ENCODE data around the gene KMT5C. TPM values are rescaled to one million over a fixed set of nuclear protein-coding genes. Genes with fewer than 3 reads are reported as not detected.

KMT5C gene
- total and polyA plus RNA-seq, 10 of the 15 experiments (the other 5 are each of a cell fraction or from before 2014, with no cell fraction given): 0.20 to 15.8 (median 4.3) TPM; not detected in 1

DNA sequence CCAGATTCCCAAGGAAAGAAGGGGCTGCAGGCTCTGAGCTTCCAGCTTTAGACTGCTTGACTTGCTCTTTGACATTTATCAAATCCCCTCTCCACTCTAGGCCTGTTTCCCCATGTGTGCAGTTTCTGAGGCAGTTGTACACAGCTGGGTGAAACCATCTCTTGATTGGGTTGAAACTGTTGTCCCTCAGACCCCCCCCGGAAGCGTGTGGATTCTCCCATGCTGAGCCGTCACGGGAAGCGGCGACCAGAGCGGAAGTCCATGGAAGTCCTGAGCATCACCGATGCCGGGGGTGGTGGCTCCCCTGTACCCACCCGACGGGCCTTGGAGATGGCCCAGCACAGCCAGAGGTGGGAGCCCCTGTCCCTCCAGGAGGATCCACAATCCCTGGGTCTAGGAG is 36.2 kb upstream of the KMT5C start:
- WGBS (ENCODE audit: insufficient coverage, insufficient replicate concordance, low lambda C conversion rate, missing lambda C conversion rate): 91% methylated on average over 11 of the region's 11 CpGs
- Histone ChIP-seq H3K27ac (ENCODE audit: control insufficient read depth, insufficient read depth) (no peak overlapping the region), H3K36me3 (ENCODE audit: control insufficient read depth in 2 of 2, insufficient read depth in 2 of 2, low read length in 1 of 2) (no peaks in the 10 kb centered on the region), H3K4me3 (no peak overlapping the region), H3K4me2 (ENCODE audit: control insufficient read depth, insufficient read depth) (no peak overlapping the region), H3K9me3 (replicated peaks; ENCODE audit: control insufficient read depth, insufficient read depth, low read length) (no peaks in the 10 kb centered on the region), H3K9ac (ENCODE audit: control insufficient read depth, insufficient read depth, low read length) (no peak overlapping the region), H2AFZ (ENCODE audit: control insufficient read depth, low read depth, low read length) (no peak overlapping the region), H3K27me3 (replicated peaks in 1 of 2; ENCODE audit: control insufficient read depth in 2 of 2, insufficient read depth in 2 of 2, low read length in 1 of 2) (no peaks in the 10 kb centered on the region), H3K4me1 (ENCODE audit: control insufficient read depth, insufficient read depth, low read length) (peaks cover 10% of the 10 kb centered on the region), H4K20me1 (ENCODE audit: control insufficient read depth, insufficient read depth) (no peaks in the 10 kb centered on the region; the same call in 1 of the 2 replicates), H3K79me2 (ENCODE audit: control insufficient read depth, insufficient read depth, low read length) (no peaks in the 10 kb centered on the region)
- ChIA-PET POLR2A (interaction anchor here (0.9 kb wide), 1 partner anchor 36 kb away, joined by 4 read pairs; the partner anchor contains the start of gene KMT5C), SMC1A (ENCODE audit: uncharacterized antibody, unreplicated experiment) (interaction anchor here (1.0 to 3.5 kb wide), 2 partner anchors 12 to 80 kb away, joined by 3 to 22 read pairs; partner anchors contain the start of gene TMEM238), CTCF (interaction anchor here (1.0 to 3.8 kb wide), 6 partner anchors 9 to 201 kb away, joined by 3 to 49 read pairs (median 12); partner anchors contain the start of gene TMEM238), RAD21 (ENCODE audit: unreplicated experiment) (interaction anchor here (2.8 kb wide), 1 partner anchor 80 kb away, joined by 28 read pairs; the partner anchor contains the start of gene TMEM238)
- intact Hi-C loops (cut with micrococcal nuclease; ENCODE audit: unreplicated experiment) (loop anchor here (5.0 kb wide), 1 partner anchor 79 kb away; the partner anchor contains the start of gene TMEM238), in situ Hi-C loops (cut with MboI) (no loop called here)
- TF ChIP-seq ASH2L (IDR thresholded peaks at IDR 0.05; ENCODE audit: borderline replicate concordance, low read depth) (no peak), CBX5 (IDR thresholded peaks at IDR 0.05; ENCODE audit: low read depth) (no peak), SIN3A (IDR thresholded peaks at IDR 0.05; ENCODE audit: low read depth, low read length) (no peak), CREB1 (IDR thresholded peaks at IDR 0.05; ENCODE audit: low read depth) (no peak), NRF1 (conservative IDR thresholded peaks at IDR 0.05; ENCODE audit: low read depth, low read length) (no peak), JUND (IDR thresholded peaks at IDR 0.05; ENCODE audit: low read depth, low read length) (no peak), MTA3 (IDR thresholded peaks at IDR 0.05; ENCODE audit: borderline replicate concordance, low read length) (no peak), SMARCA5 (IDR thresholded peaks at IDR 0.05) (no peak)
- TF ChIP-seq, protein P1, sequence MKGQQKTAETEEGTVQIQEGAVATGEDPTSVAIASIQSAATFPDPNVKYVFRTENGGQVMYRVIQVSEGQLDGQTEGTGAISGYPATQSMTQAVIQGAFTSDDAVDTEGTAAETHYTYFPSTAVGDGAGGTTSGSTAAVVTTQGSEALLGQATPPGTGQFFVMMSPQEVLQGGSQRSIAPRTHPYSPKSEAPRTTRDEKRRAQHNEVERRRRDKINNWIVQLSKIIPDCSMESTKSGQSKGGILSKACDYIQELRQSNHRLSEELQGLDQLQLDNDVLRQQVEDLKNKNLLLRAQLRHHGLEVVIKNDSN (IDR thresholded peaks at IDR 0.05; ENCODE audit: borderline replicate concordance, extremely low read length, insufficient read depth, low read depth, low read length): no peak
- TF ChIP-seq, protein P2, sequence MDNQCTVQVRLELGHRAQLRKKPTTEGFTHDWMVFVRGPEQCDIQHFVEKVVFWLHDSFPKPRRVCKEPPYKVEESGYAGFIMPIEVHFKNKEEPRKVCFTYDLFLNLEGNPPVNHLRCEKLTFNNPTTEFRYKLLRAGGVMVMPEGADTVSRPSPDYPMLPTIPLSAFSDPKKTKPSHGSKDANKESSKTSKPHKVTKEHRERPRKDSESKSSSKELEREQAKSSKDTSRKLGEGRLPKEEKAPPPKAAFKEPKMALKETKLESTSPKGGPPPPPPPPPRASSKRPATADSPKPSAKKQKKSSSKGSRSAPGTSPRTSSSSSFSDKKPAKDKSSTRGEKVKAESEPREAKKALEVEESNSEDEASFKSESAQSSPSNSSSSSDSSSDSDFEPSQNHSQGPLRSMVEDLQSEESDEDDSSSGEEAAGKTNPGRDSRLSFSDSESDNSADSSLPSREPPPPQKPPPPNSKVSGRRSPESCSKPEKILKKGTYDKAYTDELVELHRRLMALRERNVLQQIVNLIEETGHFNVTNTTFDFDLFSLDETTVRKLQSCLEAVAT (IDR thresholded peaks at IDR 0.05): no peak
- TF ChIP-seq, protein P3, sequence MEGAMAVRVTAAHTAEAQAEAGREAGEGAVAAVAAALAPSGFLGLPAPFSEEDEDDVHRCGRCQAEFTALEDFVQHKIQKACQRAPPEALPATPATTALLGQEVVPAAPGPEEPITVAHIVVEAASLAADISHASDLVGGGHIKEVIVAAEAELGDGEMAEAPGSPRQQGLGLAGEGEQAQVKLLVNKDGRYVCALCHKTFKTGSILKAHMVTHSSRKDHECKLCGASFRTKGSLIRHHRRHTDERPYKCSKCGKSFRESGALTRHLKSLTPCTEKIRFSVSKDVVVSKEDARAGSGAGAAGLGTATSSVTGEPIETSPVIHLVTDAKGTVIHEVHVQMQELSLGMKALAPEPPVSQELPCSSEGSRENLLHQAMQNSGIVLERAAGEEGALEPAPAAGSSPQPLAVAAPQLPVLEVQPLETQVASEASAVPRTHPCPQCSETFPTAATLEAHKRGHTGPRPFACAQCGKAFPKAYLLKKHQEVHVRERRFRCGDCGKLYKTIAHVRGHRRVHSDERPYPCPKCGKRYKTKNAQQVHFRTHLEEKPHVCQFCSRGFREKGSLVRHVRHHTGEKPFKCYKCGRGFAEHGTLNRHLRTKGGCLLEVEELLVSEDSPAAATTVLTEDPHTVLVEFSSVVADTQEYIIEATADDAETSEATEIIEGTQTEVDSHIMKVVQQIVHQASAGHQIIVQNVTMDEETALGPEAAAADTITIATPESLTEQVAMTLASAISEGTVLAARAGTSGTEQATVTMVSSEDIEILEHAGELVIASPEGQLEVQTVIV (IDR thresholded peaks at IDR 0.05; ENCODE audit: borderline replicate concordance, partially characterized antibody): no peak
- TF ChIP-seq, protein P4, sequence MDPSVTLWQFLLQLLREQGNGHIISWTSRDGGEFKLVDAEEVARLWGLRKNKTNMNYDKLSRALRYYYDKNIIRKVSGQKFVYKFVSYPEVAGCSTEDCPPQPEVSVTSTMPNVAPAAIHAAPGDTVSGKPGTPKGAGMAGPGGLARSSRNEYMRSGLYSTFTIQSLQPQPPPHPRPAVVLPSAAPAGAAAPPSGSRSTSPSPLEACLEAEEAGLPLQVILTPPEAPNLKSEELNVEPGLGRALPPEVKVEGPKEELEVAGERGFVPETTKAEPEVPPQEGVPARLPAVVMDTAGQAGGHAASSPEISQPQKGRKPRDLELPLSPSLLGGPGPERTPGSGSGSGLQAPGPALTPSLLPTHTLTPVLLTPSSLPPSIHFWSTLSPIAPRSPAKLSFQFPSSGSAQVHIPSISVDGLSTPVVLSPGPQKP (IDR thresholded peaks at IDR 0.05; ENCODE audit: low read depth, low read length): no peak
- FAIRE-seq: no peak
- DNase-seq (ENCODE audit: low read depth, low spot score): no peak
- ATAC-seq: no peak
- BruUV-seq (replicated peaks): no TSS peak
